ENCODE measurements around the gene HBE1.
A peak's percentile ranks its signal among the peaks of the same experiment; 100 is the strongest.
"Not testable (repeated sequence)": the region's sequence is repeated elsewhere in the genome, so short reads cannot be mapped to it uniquely, and the experiment has no call there.

The HBE1 gene

DNA sequence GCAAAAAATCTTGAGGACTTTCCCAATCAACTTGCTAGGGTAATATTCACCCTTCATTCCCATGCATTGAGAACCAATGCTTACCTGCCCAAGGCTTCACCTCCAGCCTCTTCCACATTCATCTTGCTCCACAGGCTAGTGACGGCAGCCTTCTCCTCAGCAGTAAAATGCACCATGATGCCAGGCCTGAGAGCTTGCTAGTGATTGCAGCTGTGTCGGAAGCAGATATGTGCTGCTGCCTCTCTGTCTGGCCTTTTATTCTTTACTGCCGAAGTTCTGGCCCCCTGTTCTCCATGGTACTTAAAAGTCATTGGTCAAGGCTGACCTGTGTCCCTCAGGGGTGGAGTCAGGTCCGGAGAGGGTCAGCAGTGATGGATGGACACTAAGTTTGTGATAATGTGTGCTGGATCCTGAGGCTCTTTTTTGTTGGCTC, at the start of gene HBE1:
Gene HBE1, minus strand, starts transcription at position 231 of the 433 bp plus-strand sequence. Its CDS starts 55 bp downstream, at position 176.
- no peak within 1 kb of the TSS for H3K4me3 ChIP-seq (replicated peaks in 1 of 2; ENCODE audit: low read depth in 2 of 2, low read length in 2 of 2)
- no peak for DNase-seq (ENCODE audit: low read depth in 2 of 2)
- TF ChIP-seq CTCF (IDR thresholded peaks at IDR 0.05; ENCODE audit: low read depth, low read length): no peak

DNA sequence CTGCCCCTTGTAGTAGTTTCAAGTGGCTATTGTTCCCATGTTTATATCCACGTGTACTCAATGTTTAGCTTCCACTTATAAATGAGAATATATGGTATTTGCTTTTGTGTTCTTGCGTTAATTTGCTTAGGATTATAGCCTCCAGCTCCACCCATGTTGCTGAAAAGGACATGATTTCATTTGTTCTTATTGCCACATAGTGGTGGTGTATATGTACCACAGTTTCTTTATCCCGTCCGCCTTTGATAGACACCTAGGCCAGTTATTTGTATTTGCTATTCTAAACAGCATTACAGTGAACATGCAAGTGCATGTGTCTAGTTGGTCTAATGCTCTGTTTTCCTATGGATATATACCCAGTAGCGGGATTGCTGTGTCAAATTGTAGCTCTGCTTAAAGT, 47.5 kb upstream of the HBE1 start:
- DNase-seq (ENCODE audit: low read depth in 2 of 2): no peak
- H3K4me3 ChIP-seq (replicated peaks in 1 of 2; ENCODE audit: low read depth in 2 of 2, low read length in 2 of 2): no peak overlapping the region
- TF ChIP-seq CTCF (IDR thresholded peaks at IDR 0.05; ENCODE audit: low read depth, low read length): no peak

DNA sequence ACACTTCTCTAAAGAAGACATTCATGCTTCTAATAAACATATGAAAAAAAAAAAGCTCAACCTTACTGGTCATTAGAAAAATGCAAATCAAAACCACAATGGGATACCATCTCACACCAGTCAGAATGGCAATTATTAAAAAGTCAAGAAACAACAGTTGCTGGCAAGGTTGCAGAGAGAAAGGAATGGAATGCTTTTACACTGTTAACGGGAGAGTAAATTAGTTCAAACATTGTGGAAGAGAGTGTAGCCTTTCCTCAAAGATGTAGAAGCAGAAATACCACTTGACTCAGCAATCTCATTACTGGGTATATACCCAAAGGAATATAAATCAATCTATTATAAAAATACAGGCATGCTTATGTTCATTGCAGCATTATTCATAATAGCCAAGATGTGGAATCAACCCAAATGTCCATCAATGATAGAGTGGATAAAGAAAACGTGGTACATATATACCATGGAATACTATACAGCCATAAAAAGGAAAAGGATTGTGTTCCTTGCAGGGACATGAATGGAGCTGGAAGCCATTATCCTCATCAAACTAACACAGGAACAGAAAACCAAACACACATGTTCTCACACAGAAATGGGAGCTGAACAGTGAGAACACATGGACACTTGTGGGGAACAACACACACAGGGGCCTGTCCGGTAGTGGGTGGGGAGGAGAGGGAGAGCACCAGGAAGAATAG, 43.7 kb upstream of the HBE1 start:
- DNase-seq (ENCODE audit: low read depth in 2 of 2); H3K4me3 ChIP-seq (replicated peaks in 1 of 2; ENCODE audit: low read depth in 2 of 2, low read length in 2 of 2): not testable (repeated sequence)

GRCh38 chr11:5310423-5310822, 40.7 kb upstream of the HBE1 start:
- no peak for DNase-seq (ENCODE audit: low read depth in 2 of 2)
- H3K4me3 ChIP-seq (replicated peaks in 1 of 2; ENCODE audit: low read depth in 2 of 2, low read length in 2 of 2): no peak overlapping the region
- no peak for TF ChIP-seq CTCF (IDR thresholded peaks at IDR 0.05; ENCODE audit: low read depth, low read length)

DNA sequence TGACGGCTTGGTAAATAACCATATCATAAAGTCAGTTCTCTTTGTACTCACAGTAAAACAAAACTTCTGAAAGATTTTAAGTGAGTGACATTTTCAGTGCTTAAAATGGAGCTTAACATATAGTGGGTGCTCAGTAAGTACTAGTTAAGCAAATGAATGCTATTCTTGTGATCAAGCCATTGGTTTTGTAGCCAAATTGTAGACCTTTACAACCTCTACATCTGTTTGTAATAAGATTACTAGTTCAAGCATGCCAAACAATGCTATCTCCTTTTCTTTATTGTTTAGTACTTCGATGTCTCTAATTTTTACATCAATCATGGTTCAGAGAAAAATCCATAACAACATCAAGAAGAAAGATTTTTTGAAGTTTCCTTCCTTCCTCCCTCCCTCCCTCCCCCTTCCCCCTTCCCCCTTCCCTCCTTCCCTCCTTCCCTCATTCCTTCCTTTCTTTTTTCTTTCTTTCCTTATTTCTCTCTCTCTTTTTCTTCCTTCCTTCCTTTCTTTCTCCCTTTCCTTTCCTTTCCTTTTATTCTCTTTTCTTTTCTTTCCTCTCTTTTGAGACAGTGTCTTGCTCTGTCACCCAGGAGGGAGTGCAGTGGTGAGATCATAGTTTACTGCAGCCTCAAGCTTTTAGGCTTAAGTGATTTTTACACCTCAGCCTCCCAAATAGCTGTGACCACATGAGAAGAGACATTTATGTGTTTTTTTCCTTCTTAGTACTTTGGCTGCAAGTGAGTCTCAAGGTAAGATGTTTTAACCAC, 37.7 kb upstream of the HBE1 start:
- no peak overlapping the region for H3K4me3 ChIP-seq (replicated peaks in 1 of 2; ENCODE audit: low read depth in 2 of 2, low read length in 2 of 2)
- TF ChIP-seq CTCF (IDR thresholded peaks at IDR 0.05; ENCODE audit: low read depth, low read length): no peak
- DNase-seq (ENCODE audit: low read depth in 2 of 2): no peak

- peak in 1 of 2 donors; percentile 7 for DNase-seq (ENCODE audit: low read depth in 2 of 2)
- TF ChIP-seq CTCF (IDR thresholded peaks at IDR 0.05; ENCODE audit: low read depth, low read length): no peak
Observed at GRCh38 chr11:5304046-5304445, 34.3 kb upstream of the HBE1 start.

GRCh38 chr11:5303626-5304025, 33.9 kb upstream of the HBE1 start:
- TF ChIP-seq CTCF (IDR thresholded peaks at IDR 0.05; ENCODE audit: low read depth, low read length): no peak
- H3K4me3 ChIP-seq (replicated peaks in 1 of 2; ENCODE audit: low read depth in 2 of 2, low read length in 2 of 2): no peak overlapping the region
- no peak for DNase-seq (ENCODE audit: low read depth in 2 of 2)

More at GRCh38 chr11:5304046-5304445, 34.3 kb upstream of the HBE1 start:
- no peak overlapping the region for H3K4me3 ChIP-seq (replicated peaks in 1 of 2; ENCODE audit: low read depth in 2 of 2, low read length in 2 of 2)

Data from cardiac fibroblast (primary cell).